Right lobe of liver (tissue), 4 donors: ENCODE measurements around the gene HS6ST3.

Experiments
- CTCF ChIP-seq, 4 donors: fragments of 200-600 bp in 3 of 4; fragments of 450-650 bp in 1 of 4; IDR thresholded peaks; one replicate each; pipeline versions ENCODE4 v1.5.1 to v1.8.0; 2016 to 2022; ENCODE audit warnings: antibody characterized with exemption in 4 of 4, mild to moderate bottlenecking in 2 of 4
- POLR2A ChIP-seq: fragments of 450-650 bp; IDR thresholded peaks from one replicate; pipeline ENCODE4 v1.6.1; 2017; ENCODE audit warnings: antibody characterized with exemption, mild to moderate bottlenecking
- donor health status: DM: no; HTN: no; CAD: no.
- donor health status: DM: no; HTN: no; CAD: no.
- donor health status: DM: no; HTN: yes; CAD: no.

DNA sequence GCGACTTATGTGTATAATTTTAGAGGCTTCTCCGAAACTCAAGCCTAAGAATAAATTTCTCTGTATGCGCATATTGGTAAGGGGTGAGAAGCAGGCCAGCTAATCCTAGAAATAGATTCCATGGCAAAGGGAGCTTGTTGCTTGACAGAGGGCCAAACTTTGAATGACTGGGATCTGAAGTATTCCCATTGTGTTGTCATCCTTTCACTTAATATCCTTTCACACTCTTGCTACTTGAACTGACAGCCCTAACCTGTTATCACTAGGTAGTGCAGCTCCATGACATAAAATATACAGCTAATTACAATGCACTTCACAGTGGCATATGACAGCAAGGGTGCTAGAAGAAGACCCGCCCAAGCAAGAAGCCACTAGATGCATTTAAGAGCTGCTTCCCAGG lies 594.6 kb downstream of the HS6ST3 start:
- no peak for TF ChIP-seq CTCF (IDR thresholded peaks at IDR 0.05)
- no peak for TF ChIP-seq POLR2A
